ENCODE measurements around the gene SRP54. TPM values are rescaled to one million over a fixed set of nuclear protein-coding genes. Genes with fewer than 3 reads are reported as not detected.

SRP54 gene
- total RNA-seq, 3 donors from 2014 or later: 35.5 to 68.1 (median 62.6) TPM

- intact Hi-C loops (cut with DNase I; ENCODE audit: low total_unique reads): no loop called here
These were observed 10.6 kb downstream of the SRP54 start for GRCh38 chr14:34993426-34993825.

GRCh38 chr14:34994668-34995067, 11.9 kb downstream of the SRP54 start:
- TF ChIP-seq POLR2AphosphoS5 (IDR thresholded peaks at IDR 0.05) (no peak), CTCF (IDR thresholded peaks at IDR 0.05) (no peak), POLR2A (IDR thresholded peaks at IDR 0.05) (no peak)
- H3K36me3 ChIP-seq: no peaks in the 10 kb centered on the region
- no peak for DNase-seq (ENCODE audit: low spot score in 2 of 2)
- no peak overlapping the region for H3K27ac ChIP-seq
- no peaks in the 10 kb centered on the region for H3K9me3 ChIP-seq
- no peaks in the 10 kb centered on the region for H3K27me3 ChIP-seq
- H3K4me1 ChIP-seq: no peaks in the 10 kb centered on the region
- intact Hi-C loops (cut with DNase I; ENCODE audit: low total_unique reads): no loop called here
- H3K4me3 ChIP-seq: no peak overlapping the region

More at GRCh38 chr14:34993426-34993825, 10.6 kb downstream of the SRP54 start:
- Histone ChIP-seq H3K4me3 (no peak overlapping the region), H3K4me1 (no peaks in the 10 kb centered on the region), H3K27ac (no peak overlapping the region), H3K9me3 (no peaks in the 10 kb centered on the region), H3K27me3 (no peaks in the 10 kb centered on the region), H3K36me3 (no peaks in the 10 kb centered on the region)
- TF ChIP-seq POLR2A (IDR thresholded peaks at IDR 0.05): no peak
- no peak for TF ChIP-seq POLR2AphosphoS5 (IDR thresholded peaks at IDR 0.05)
- TF ChIP-seq CTCF (IDR thresholded peaks at IDR 0.05): no peak
- DNase-seq (ENCODE audit: low spot score in 2 of 2): no peak

GRCh38 chr14:34997762-34998161, 15.0 kb downstream of the SRP54 start:
- TF ChIP-seq POLR2A (IDR thresholded peaks at IDR 0.05) (no peak), POLR2AphosphoS5 (IDR thresholded peaks at IDR 0.05) (no peak), CTCF (IDR thresholded peaks at IDR 0.05) (no peak)
- Histone ChIP-seq H3K27me3 (no peaks in the 10 kb centered on the region), H3K36me3 (no peaks in the 10 kb centered on the region), H3K9me3 (no peaks in the 10 kb centered on the region), H3K4me1 (no peaks in the 10 kb centered on the region), H3K27ac (no peak overlapping the region), H3K4me3 (no peak overlapping the region)
- DNase-seq (ENCODE audit: low spot score in 2 of 2): no peak
- intact Hi-C loops (cut with DNase I; ENCODE audit: low total_unique reads): loop anchor here (2.0 kb wide), 1 partner anchor 39 kb away; no protein-coding TSS in a partner anchor

GRCh38 chr14:34999500-34999899, 16.7 kb downstream of the SRP54 start:
- DNase-seq (ENCODE audit: low spot score in 2 of 2): no peak
- no peak for TF ChIP-seq POLR2A (IDR thresholded peaks at IDR 0.05)
- no peaks in the 10 kb centered on the region for H3K36me3 ChIP-seq
- no peaks in the 10 kb centered on the region for H3K9me3 ChIP-seq
- H3K27ac ChIP-seq: no peak overlapping the region
- no peak overlapping the region for H3K4me3 ChIP-seq
- no peaks in the 10 kb centered on the region for H3K27me3 ChIP-seq
- H3K4me1 ChIP-seq: no peaks in the 10 kb centered on the region
- intact Hi-C loops (cut with DNase I; ENCODE audit: low total_unique reads): loop anchor here (2.0 kb wide), 1 partner anchor 37 kb away; no protein-coding TSS in a partner anchor

- Histone ChIP-seq H3K4me3 (no peak overlapping the region), H3K36me3 (no peaks in the 10 kb centered on the region), H3K4me1 (no peaks in the 10 kb centered on the region), H3K9me3 (no peaks in the 10 kb centered on the region), H3K27me3 (no peaks in the 10 kb centered on the region), H3K27ac (no peak overlapping the region)
- TF ChIP-seq CTCF (IDR thresholded peaks at IDR 0.05): no peak
- TF ChIP-seq POLR2A (IDR thresholded peaks at IDR 0.05): no peak
- TF ChIP-seq POLR2AphosphoS5 (IDR thresholded peaks at IDR 0.05): no peak
- intact Hi-C loops (cut with DNase I; ENCODE audit: low total_unique reads): no loop called here
- DNase-seq (ENCODE audit: low spot score in 2 of 2): no peak
These were observed 18.8 kb downstream of the SRP54 start for GRCh38 chr14:35001621-35002020.

- intact Hi-C loops (cut with DNase I; ENCODE audit: low total_unique reads): no loop called here
- no peak for DNase-seq (ENCODE audit: low spot score in 2 of 2)
- Histone ChIP-seq H3K27me3 (no peaks in the 10 kb centered on the region), H3K27ac (no peak overlapping the region), H3K4me1 (no peaks in the 10 kb centered on the region), H3K4me3 (no peak overlapping the region), H3K9me3 (no peaks in the 10 kb centered on the region), H3K36me3 (no peaks in the 10 kb centered on the region)
- TF ChIP-seq POLR2A (IDR thresholded peaks at IDR 0.05) (no peak), POLR2AphosphoS5 (IDR thresholded peaks at IDR 0.05) (no peak), CTCF (IDR thresholded peaks at IDR 0.05) (no peak)
These were observed 22.0 kb downstream of the SRP54 start for GRCh38 chr14:35004839-35005238.
